NK-92 (cell line): ENCODE data around the gene CYP4F3.
"Not testable (repeated sequence)": the region's sequence is repeated elsewhere in the genome, so short reads cannot be mapped to it uniquely, and the experiment has no call there.

Experiments used
- DNase-seq: peaks from one replicate; lab custom pipeline; 2025; ENCODE audit not compliant: unreplicated experiment; lab: John Stamatoyannopoulos, UW

CYP4F3 gene

GRCh38 chr19:15669440-15669839 is 28.7 kb downstream of the CYP4F3 start:
- DNase-seq, result no peak

- no peak for DNase-seq
Observed at GRCh38 chr19:15669891-15670290, 29.2 kb downstream of the CYP4F3 start.

GRCh38 chr19:15671237-15671821 is 30.6 kb downstream of the CYP4F3 start:
- no peak for DNase-seq

- no peak for DNase-seq
Observed at GRCh38 chr19:15671891-15672579, 31.3 kb downstream of the CYP4F3 start.

- DNase-seq, result no peak
Observed at GRCh38 chr19:15672580-15673175, 32.0 kb downstream of the CYP4F3 start, which contains the start of gene CYP4F12. Gene CYP4F12, plus strand, starts transcription at chr19:15673087. Its CDS starts 443 bp downstream, at chr19:15673530.

- no peak for DNase-seq
Observed at GRCh38 chr19:15673176-15673654, 32.5 kb downstream of the CYP4F3 start.

GRCh38 chr19:15675560-15675959 is 34.9 kb downstream of the CYP4F3 start:
- no peak for DNase-seq

- no peak for DNase-seq
Observed at GRCh38 chr19:15679089-15679488, 38.4 kb downstream of the CYP4F3 start.

- DNase-seq, result not testable (repeated sequence)
Observed at GRCh38 chr19:15679865-15680264, 39.2 kb downstream of the CYP4F3 start.

- no peak for DNase-seq
Observed at GRCh38 chr19:15680478-15681322, 40.0 kb downstream of the CYP4F3 start.

- no peak for DNase-seq
Observed at GRCh38 chr19:15683411-15683810, 42.7 kb downstream of the CYP4F3 start.

GRCh38 chr19:15684828-15685227 is 44.1 kb downstream of the CYP4F3 start:
- no peak for DNase-seq

GRCh38 chr19:15696654-15697194 is 56.0 kb downstream of the CYP4F3 start:
- no peak for DNase-seq

GRCh38 chr19:15701757-15702533 is 61.2 kb downstream of the CYP4F3 start:
- no peak for DNase-seq

GRCh38 chr19:15702534-15702930 is 61.8 kb downstream of the CYP4F3 start:
- no peak for DNase-seq
